ENCODE data around the gene SP3.

The SP3 gene

DNA sequence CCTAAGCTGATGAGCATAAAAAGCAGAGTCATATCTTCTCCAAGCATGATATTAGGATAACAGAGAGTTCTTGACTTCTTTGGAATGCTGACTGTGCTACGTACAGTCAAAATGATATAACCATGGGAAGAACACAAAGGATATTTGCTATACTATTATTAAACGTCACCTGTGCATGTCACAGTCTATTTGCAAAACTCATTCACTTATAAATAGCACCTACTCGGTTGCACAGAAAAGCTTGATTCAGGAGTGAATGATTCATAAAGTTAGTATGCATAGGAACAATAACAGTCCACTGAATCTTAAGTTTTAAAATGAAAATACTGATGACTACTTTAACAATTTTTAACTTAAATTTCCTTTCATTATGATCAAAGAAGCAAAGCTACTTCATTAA, 83.3 kb downstream of the SP3 start:
- Histone ChIP-seq H3K79me2 (no peaks in the 10 kb centered on the region), H3K4me3 (ENCODE audit: low read depth, low read length) (no peak overlapping the region), H3K4me1 (no peaks in the 10 kb centered on the region), H3K27me3 (ENCODE audit: control insufficient read depth, insufficient read depth, low read length) (no peaks in the 10 kb centered on the region), H3K36me3 (ENCODE audit: control insufficient read depth, insufficient read depth, low read length) (no peaks in the 10 kb centered on the region), H3K9me3 (ENCODE audit: control insufficient read depth, low read length) (no peaks in the 10 kb centered on the region), H3K27ac (no peak overlapping the region), H3K9ac (no peak overlapping the region), H2AFZ (no peak overlapping the region), H3K4me2 (ENCODE audit: low read length) (no peak overlapping the region)
- TF ChIP-seq, protein P1, sequence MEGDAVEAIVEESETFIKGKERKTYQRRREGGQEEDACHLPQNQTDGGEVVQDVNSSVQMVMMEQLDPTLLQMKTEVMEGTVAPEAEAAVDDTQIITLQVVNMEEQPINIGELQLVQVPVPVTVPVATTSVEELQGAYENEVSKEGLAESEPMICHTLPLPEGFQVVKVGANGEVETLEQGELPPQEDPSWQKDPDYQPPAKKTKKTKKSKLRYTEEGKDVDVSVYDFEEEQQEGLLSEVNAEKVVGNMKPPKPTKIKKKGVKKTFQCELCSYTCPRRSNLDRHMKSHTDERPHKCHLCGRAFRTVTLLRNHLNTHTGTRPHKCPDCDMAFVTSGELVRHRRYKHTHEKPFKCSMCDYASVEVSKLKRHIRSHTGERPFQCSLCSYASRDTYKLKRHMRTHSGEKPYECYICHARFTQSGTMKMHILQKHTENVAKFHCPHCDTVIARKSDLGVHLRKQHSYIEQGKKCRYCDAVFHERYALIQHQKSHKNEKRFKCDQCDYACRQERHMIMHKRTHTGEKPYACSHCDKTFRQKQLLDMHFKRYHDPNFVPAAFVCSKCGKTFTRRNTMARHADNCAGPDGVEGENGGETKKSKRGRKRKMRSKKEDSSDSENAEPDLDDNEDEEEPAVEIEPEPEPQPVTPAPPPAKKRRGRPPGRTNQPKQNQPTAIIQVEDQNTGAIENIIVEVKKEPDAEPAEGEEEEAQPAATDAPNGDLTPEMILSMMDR (IDR thresholded peaks at IDR 0.05): no peak

DNA sequence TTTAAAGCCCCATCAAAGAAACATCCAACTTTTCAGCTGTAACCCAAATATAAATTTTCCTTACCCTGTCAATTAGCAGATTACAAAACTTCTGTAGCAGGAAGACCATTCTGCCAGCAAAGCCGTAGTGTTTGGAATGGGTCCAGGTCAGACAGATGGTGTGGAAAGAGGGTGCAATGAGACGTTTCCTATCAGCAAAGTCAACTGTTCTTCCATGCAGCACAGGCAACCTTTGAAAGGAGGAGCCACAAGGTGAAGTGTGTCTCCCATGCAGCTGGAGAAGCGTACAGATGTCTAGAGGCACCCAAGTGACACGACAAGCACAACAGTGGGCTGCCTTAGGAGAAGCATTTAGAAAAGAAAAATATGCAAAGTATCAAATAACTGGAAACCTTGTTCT, 83.7 kb downstream of the SP3 start:
- no peak overlapping the region for H3K9ac ChIP-seq
- H3K27ac ChIP-seq: no peak overlapping the region
- no peaks in the 10 kb centered on the region for H3K9me3 ChIP-seq (ENCODE audit: control insufficient read depth, low read length)
- H3K4me3 ChIP-seq (ENCODE audit: low read depth, low read length): no peak overlapping the region
- no peaks in the 10 kb centered on the region for H3K79me2 ChIP-seq
- no peak overlapping the region for H3K4me2 ChIP-seq (ENCODE audit: low read length)
- H3K4me1 ChIP-seq: no peaks in the 10 kb centered on the region
- no peak overlapping the region for H2AFZ ChIP-seq
- TF ChIP-seq, protein P1 (IDR thresholded peaks at IDR 0.05): no peak
- H3K27me3 ChIP-seq (ENCODE audit: control insufficient read depth, insufficient read depth, low read length): no peaks in the 10 kb centered on the region
- H3K36me3 ChIP-seq (ENCODE audit: control insufficient read depth, insufficient read depth, low read length): no peaks in the 10 kb centered on the region

DNA sequence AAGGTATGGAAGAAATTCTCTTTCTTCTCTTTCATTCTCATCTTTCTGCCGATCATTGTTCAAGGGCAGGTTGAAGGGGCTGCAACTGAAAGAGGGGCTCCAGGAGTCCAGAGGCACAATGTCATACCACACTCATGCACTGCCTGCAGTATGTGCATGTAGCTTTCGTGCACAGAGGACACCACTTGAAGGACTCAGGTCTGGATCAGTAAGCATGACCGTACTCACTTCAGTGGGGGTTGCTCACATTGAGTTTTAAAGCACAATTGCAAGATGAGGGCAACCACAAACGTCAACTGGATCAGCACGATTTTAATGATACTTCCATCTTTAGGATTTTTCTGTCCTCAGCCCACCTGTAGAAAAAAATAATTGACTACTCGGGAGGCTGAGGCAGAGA, 84.6 kb downstream of the SP3 start:
- no peak overlapping the region for H3K4me3 ChIP-seq (ENCODE audit: low read depth, low read length)
- H3K4me1 ChIP-seq: no peaks in the 10 kb centered on the region
- no peaks in the 10 kb centered on the region for H3K27me3 ChIP-seq (ENCODE audit: control insufficient read depth, insufficient read depth, low read length)
- TF ChIP-seq, protein P1 (IDR thresholded peaks at IDR 0.05): no peak
- no peak overlapping the region for H3K27ac ChIP-seq
- no peaks in the 10 kb centered on the region for H3K9me3 ChIP-seq (ENCODE audit: control insufficient read depth, low read length)
- H3K36me3 ChIP-seq (ENCODE audit: control insufficient read depth, insufficient read depth, low read length): no peaks in the 10 kb centered on the region
- no peak overlapping the region for H3K9ac ChIP-seq
- no peak overlapping the region for H3K4me2 ChIP-seq (ENCODE audit: low read length)
- no peak overlapping the region for H2AFZ ChIP-seq
- H3K79me2 ChIP-seq: no peaks in the 10 kb centered on the region

DNA sequence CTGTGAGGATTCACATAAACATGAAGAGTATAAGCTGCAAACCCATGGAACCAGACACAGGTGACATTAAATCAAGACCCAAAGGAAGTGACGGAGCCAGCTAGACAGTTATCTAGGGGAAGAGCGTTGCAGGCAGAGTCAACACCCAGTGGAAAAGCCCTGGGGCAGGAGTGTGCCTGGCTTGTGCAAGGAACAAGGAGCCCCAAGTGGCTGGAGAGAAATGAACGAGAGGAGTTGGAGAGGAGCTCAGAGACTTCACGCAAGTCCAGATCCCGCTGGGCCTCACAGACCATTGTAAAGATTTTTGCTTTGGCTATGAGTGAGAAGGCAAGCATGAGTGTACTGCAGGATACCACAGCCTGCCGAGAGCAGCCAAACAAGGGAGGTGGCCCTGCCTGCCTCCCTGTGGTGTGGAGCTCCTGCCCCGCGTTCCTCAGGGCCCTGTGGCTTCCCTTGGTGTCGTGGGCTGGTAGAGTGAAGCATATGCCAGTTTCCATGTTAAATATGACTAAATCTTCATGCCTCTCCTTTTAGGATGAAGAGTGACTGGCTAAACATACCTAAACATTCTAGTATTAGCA, 88.2 kb downstream of the SP3 start:
- Histone ChIP-seq H3K4me2 (ENCODE audit: low read length) (no peak overlapping the region), H3K9ac (no peak overlapping the region), H2AFZ (no peak overlapping the region), H3K36me3 (ENCODE audit: control insufficient read depth, insufficient read depth, low read length) (no peaks in the 10 kb centered on the region), H3K4me1 (no peaks in the 10 kb centered on the region), H3K27me3 (ENCODE audit: control insufficient read depth, insufficient read depth, low read length) (no peaks in the 10 kb centered on the region), H3K9me3 (ENCODE audit: control insufficient read depth, low read length) (no peaks in the 10 kb centered on the region), H3K79me2 (no peaks in the 10 kb centered on the region), H3K27ac (no peak overlapping the region), H3K4me3 (ENCODE audit: low read depth, low read length) (no peak overlapping the region)
- TF ChIP-seq, protein P1 (IDR thresholded peaks at IDR 0.05): no peak

DNA sequence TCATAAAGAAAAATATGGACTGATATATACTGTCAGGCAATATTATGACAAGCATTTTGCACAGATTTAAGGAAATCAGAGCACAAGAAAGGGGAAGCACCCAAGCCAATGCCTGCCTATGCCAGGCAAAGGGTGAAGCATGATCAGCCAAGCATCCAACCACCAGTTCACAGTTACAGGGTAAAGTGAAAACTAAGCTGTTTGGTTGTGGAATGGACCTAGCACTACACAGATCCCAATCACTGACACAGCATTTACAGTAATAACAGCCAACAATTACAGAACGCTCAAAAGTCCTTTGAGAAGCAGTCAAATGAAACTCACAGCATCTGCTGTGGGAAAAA, 90.3 kb downstream of the SP3 start:
- Histone ChIP-seq H3K9ac (no peak overlapping the region), H3K79me2 (no peaks in the 10 kb centered on the region), H2AFZ (no peak overlapping the region), H3K27me3 (ENCODE audit: control insufficient read depth, insufficient read depth, low read length) (no peaks in the 10 kb centered on the region), H3K4me2 (ENCODE audit: low read length) (no peak overlapping the region), H3K9me3 (ENCODE audit: control insufficient read depth, low read length) (no peaks in the 10 kb centered on the region), H3K36me3 (ENCODE audit: control insufficient read depth, insufficient read depth, low read length) (no peaks in the 10 kb centered on the region), H3K4me1 (no peaks in the 10 kb centered on the region), H3K27ac (no peak overlapping the region), H3K4me3 (ENCODE audit: low read depth, low read length) (no peak overlapping the region)
- TF ChIP-seq, protein P1 (IDR thresholded peaks at IDR 0.05): no peak
